OCI-LY7 (cell line): ENCODE measurements around the gene SLC19A1.

Experiments used
- CTCF ChIP-seq: fragments of 200-600 bp; sonication (generic); conservative IDR thresholded peaks from 2 replicates; pipeline ENCODE4 v1.5.1; 2014; ENCODE audit warnings: mild to moderate bottlenecking, antibody characterized with exemption, low read length, moderate library complexity, mixed read lengths
- EZH2phosphoT487 ChIP-seq: fragments of 200-600 bp; sonication (generic); IDR thresholded peaks from 2 replicates; pipeline ENCODE4 v1.6.1; 2018; ENCODE audit warnings: low read depth, borderline replicate concordance, mild to moderate bottlenecking, mixed run types, antibody characterized with exemption, low read length, moderate library complexity, mixed read lengths

GRCh38 chr21:45468051-45468970, 73.9 kb downstream of the SLC19A1 start:
- TF ChIP-seq CTCF (no peak), EZH2phosphoT487 (no peak)
